ENCODE results near the gene FLNB.

GRCh38 chr3:58214484-58215316 is 206.5 kb downstream of the FLNB start:
- TF ChIP-seq POLR2A (IDR thresholded peaks at IDR 0.05) = no peak
- TF ChIP-seq CTCF (IDR thresholded peaks at IDR 0.05) = peak in 1 of 4 experiments; percentile 28
- no peak for TF ChIP-seq POLR2AphosphoS5 (IDR thresholded peaks at IDR 0.05)

All from prostate gland (tissue), 2 donors.